H1 (cell line): Measurements from ENCODE around the gene WNT1. TPM values are rescaled to one million over a fixed set of nuclear protein-coding genes. Genes with fewer than 3 reads are reported as not detected.

ENCODE experiments used
- CTCF ChIA-PET: fragments of 300-600 bp; sonication (Branson Sonifier 250); formaldehyde crosslinking; loops from one replicate; lab custom pipeline; 2021; ENCODE audit not compliant: partially characterized antibody; lab: Charles Lee
- POLR2A ChIA-PET: fragments of 300-600 bp; sonication (Branson Sonifier 250); formaldehyde crosslinking; loops from one replicate; lab custom pipeline; 2021; ENCODE audit warnings: inconsistent platforms; ENCODE audit not compliant: partially characterized antibody; lab: Charles Lee
- DNase-seq, 2 experiments: peaks; one replicate each; pipeline versions ENCODE4 v3.0.0 to v3.0.0-alpha.2; 2010 to 2022; ENCODE audit warnings: low spot score in 2 of 2, low read depth in 1 of 2, mixed read lengths in 1 of 2
- FAIRE-seq: peaks from 2 replicates; lab custom pipeline; 2011; peaks lifted over from hg19 to GRCh38; lab: Jason Lieb, UNC
- H2AFZ ChIP-seq: 2 replicates; pipeline ENCODE4 v1.8.1; 2012; ENCODE audit warnings: low read length, inconsistent platforms
- H2AK5ac ChIP-seq: 2 replicates; pipeline ENCODE4 v1.6.1; 2013; ENCODE audit warnings: low read depth, low read length
- H2BK120ac ChIP-seq: replicated peaks from 2 replicates; pipeline ENCODE3; 2013; ENCODE audit warnings: low read depth, low read length, inconsistent platforms
- H2BK12ac ChIP-seq: 2 replicates; pipeline ENCODE4 v1.6.1; 2013; ENCODE audit warnings: low read depth, low read length
- H2BK15ac ChIP-seq: 2 replicates; pipeline ENCODE4 v1.6.1; 2013; ENCODE audit warnings: low read length
- H2BK20ac ChIP-seq: 2 replicates; pipeline ENCODE4 v1.6.1; 2013; ENCODE audit warnings: low read length
- H2BK5ac ChIP-seq: 2 replicates; pipeline ENCODE4 v1.6.1; 2013; ENCODE audit warnings: low read depth, low read length
- H3K14ac ChIP-seq: 2 replicates; pipeline ENCODE4 v1.6.1; 2013; ENCODE audit warnings: inconsistent platforms; ENCODE audit not compliant: insufficient read length
- H3K18ac ChIP-seq: 2 replicates; pipeline ENCODE4 v1.6.1; 2013; ENCODE audit warnings: low read length; ENCODE audit errors: extremely low read depth
- H3K23ac ChIP-seq: 2 replicates; pipeline ENCODE4 v1.6.1; 2013; ENCODE audit warnings: inconsistent platforms; ENCODE audit not compliant: insufficient read length
- H3K23me2 ChIP-seq: 2 replicates; pipeline ENCODE4 v1.6.1; 2013; ENCODE audit warnings: low read depth, low read length
- H3K27ac ChIP-seq: 2 replicates; pipeline ENCODE4 v1.6.1; 2011; ENCODE audit warnings: low read depth, low read length, inconsistent platforms
- H3K27me3 ChIP-seq, 4 experiments: replicated peaks in 1 of 4; 1 replicate in 1 of 4; 2 replicates in 3 of 4; pipeline versions ENCODE4 v1.6.1 to v1.8.1; 2011 to 2013; ENCODE audit warnings: low read length in 3 of 4, mild to moderate bottlenecking in 3 of 4, inconsistent platforms in 2 of 4, mixed read lengths in 2 of 4, moderate library complexity in 1 of 4; ENCODE audit not compliant: control insufficient read depth in 3 of 4, insufficient read depth in 3 of 4; ENCODE audit errors: extremely low read depth in 1 of 4
- H3K36me3 ChIP-seq, 4 experiments: 2 replicates each; pipeline versions ENCODE4 v1.6.1 to v1.8.1; 2011 to 2013; ENCODE audit warnings: mild to moderate bottlenecking in 4 of 4, low read length in 3 of 4, moderate library complexity in 2 of 4, control low read depth in 1 of 4, inconsistent platforms in 1 of 4; ENCODE audit not compliant: insufficient read depth in 4 of 4, control insufficient read depth in 2 of 4
- H3K4ac ChIP-seq: replicated peaks from 2 replicates; pipeline ENCODE3; 2013; ENCODE audit warnings: low read length, low read depth, mixed read lengths, inconsistent platforms; ENCODE audit not compliant: insufficient read length
- H3K4me1 ChIP-seq, 4 experiments: replicated peaks in 1 of 4; 1 replicate in 1 of 4; 2 replicates in 3 of 4; pipeline versions ENCODE4 v1.6.1 to v1.8.1; 2011 to 2013; ENCODE audit warnings: low read length in 3 of 4, inconsistent platforms in 2 of 4, mixed read lengths in 1 of 4; ENCODE audit not compliant: insufficient read depth in 4 of 4, control insufficient read depth in 3 of 4
- H3K4me2 ChIP-seq, 2 experiments: 2 replicates each; pipeline versions ENCODE4 v1.6.1 to v1.8.1; 2011 to 2013; ENCODE audit warnings: low read depth in 2 of 2, low read length in 2 of 2, control low read depth in 1 of 2, inconsistent platforms in 1 of 2, mild to moderate bottlenecking in 1 of 2; ENCODE audit not compliant: insufficient read depth in 1 of 2
- H3K4me3 ChIP-seq, 4 experiments: fragments of 200-600, 300-600 bp in 1 of 4; sonication (generic), shearing (Covaris generic), sonication (Bioruptor Twin) in 1 of 4; 2 replicates each; pipeline versions ENCODE4 v1.5.1 to v1.8.1; 2011 to 2016; ENCODE audit warnings: low read length in 4 of 4, low read depth in 3 of 4, control low read depth in 2 of 4, inconsistent platforms in 2 of 4, mild to moderate bottlenecking in 2 of 4, mixed read lengths in 1 of 4, moderate library complexity in 1 of 4; ENCODE audit not compliant: insufficient read depth in 2 of 4; ENCODE audit errors: extremely low read depth in 1 of 4
- H3K56ac ChIP-seq: replicated peaks from 2 replicates; pipeline ENCODE3; 2013; ENCODE audit warnings: low read depth, mild to moderate bottlenecking, mixed read lengths, low read length, inconsistent platforms; ENCODE audit not compliant: insufficient read length
- H3K79me1 ChIP-seq: 2 replicates; pipeline ENCODE4 v1.6.1; 2013; ENCODE audit warnings: low read depth, low read length, control low read depth
- H3K79me2 ChIP-seq, 2 experiments: 2 replicates each; pipeline versions ENCODE4 v1.6.1 to v1.8.1; 2012 to 2013; ENCODE audit warnings: low read length in 2 of 2, mild to moderate bottlenecking in 2 of 2, inconsistent platforms in 1 of 2; ENCODE audit not compliant: insufficient read depth in 2 of 2, control insufficient read depth in 1 of 2
- H3K9ac ChIP-seq, 4 experiments: replicated peaks in 1 of 4; 1 replicate in 1 of 4; 2 replicates in 3 of 4; pipeline versions ENCODE4 v1.6.1 to v1.8.1; 2011 to 2013; ENCODE audit warnings: low read depth in 3 of 4, low read length in 3 of 4, control low read depth in 2 of 4, mild to moderate bottlenecking in 2 of 4, moderate library complexity in 2 of 4, inconsistent platforms in 1 of 4; ENCODE audit errors: extremely low read depth in 1 of 4
- H3K9me3 ChIP-seq, 2 experiments: 2 replicates each; pipeline versions ENCODE4 v1.6.1 to v1.8.1; 2012 to 2013; ENCODE audit warnings: mild to moderate bottlenecking in 2 of 2, moderate library complexity in 2 of 2, control low read depth in 1 of 2, inconsistent platforms in 1 of 2, low read depth in 1 of 2, low read length in 1 of 2, mixed read lengths in 1 of 2; ENCODE audit not compliant: insufficient read depth in 2 of 2
- H4K20me1 ChIP-seq, 2 experiments: replicated peaks in 1 of 2; 2 replicates each; pipeline versions ENCODE3 to v1.8.1; 2011 to 2013; ENCODE audit warnings: inconsistent platforms in 2 of 2, low read length in 2 of 2, mild to moderate bottlenecking in 1 of 2; ENCODE audit not compliant: insufficient read depth in 2 of 2, control insufficient read depth in 1 of 2
- H4K5ac ChIP-seq: 2 replicates; pipeline ENCODE4 v1.6.1; 2013; ENCODE audit warnings: low read length, low read depth, mixed read lengths, inconsistent platforms; ENCODE audit not compliant: insufficient read length
- H4K8ac ChIP-seq: 2 replicates; pipeline ENCODE4 v1.8.0; 2013; ENCODE audit warnings: mild to moderate bottlenecking, moderate library complexity, low read length, inconsistent platforms; ENCODE audit not compliant: insufficient read depth; ENCODE audit errors: extremely low read depth
- H4K91ac ChIP-seq: replicated peaks from 2 replicates; pipeline ENCODE3; 2013; ENCODE audit warnings: low read length, mixed read lengths, inconsistent platforms; ENCODE audit not compliant: insufficient read length
- ASH2L ChIP-seq: fragments of 200-600, 300-600 bp; sonication (generic); IDR thresholded peaks from one replicate; pipeline ENCODE4 v1.7.1; 2017; ENCODE audit warnings: low read length
- GABPA ChIP-seq: IDR thresholded peaks from 2 replicates; pipeline ENCODE4 v1.6.1; 2011; ENCODE audit warnings: mild to moderate bottlenecking, low read length, moderate library complexity, borderline replicate concordance; ENCODE audit not compliant: insufficient read depth
- HDAC6 ChIP-seq: IDR thresholded peaks from one replicate; pipeline ENCODE4 v1.7.1; 2012; ENCODE audit warnings: low read depth, mild to moderate bottlenecking, inconsistent platforms, low read length, moderate library complexity
- KDM4A ChIP-seq: IDR thresholded peaks from one replicate; pipeline ENCODE4 v1.7.1; 2012; ENCODE audit warnings: low read depth, mild to moderate bottlenecking, moderate library complexity, low read length, inconsistent platforms; ENCODE audit not compliant: severe bottlenecking
- TCF12 ChIP-seq: IDR thresholded peaks from 2 replicates; pipeline ENCODE4 v1.6.1; 2011; ENCODE audit warnings: low read depth, mild to moderate bottlenecking, low read length
- USF2 ChIP-seq: IDR thresholded peaks from 2 replicates; pipeline ENCODE4 v1.6.1; 2011; ENCODE audit warnings: low read length, improper control_type of control experiment
- WGBS, 2 experiments: shearing (Covaris generic) in 1 of 2; methylation state at CpG; one replicate each; pipeline versions ENCODE4 v1.1.6 to v1.1.7; 2013 to 2015; ENCODE audit warnings: low lambda C conversion rate in 2 of 2, mixed read lengths in 2 of 2, inconsistent platforms in 1 of 2, low coverage in 1 of 2, missing lambda C conversion rate in 1 of 2; ENCODE audit not compliant: insufficient replicate concordance in 2 of 2, insufficient coverage in 1 of 2, insufficient read length in 1 of 2; ENCODE audit errors: extremely low coverage in 1 of 2, missing lambda C conversion rate in 1 of 2; 5-methylcytosine and 5-hydroxymethylcytosine counted together
- polyA plus RNA-seq, 7 experiments: library from polyadenylated mRNA; depleted of rRNA in 3 of 7; stranded (reverse) in 5 of 7; unstranded in 2 of 7; fragments of >200 nt in 5 of 7; fragments of 200-250 nt in 2 of 7; gene quantifications; 1 replicate in 5 of 7; 2 replicates in 1 of 7; 4 replicates in 1 of 7; pipeline versions ENCODE4 v1.2.1 to v1.2.3, GENCODE V29; 2011 to 2013; ENCODE audit warnings: missing spikeins in 2 of 7, mixed read lengths in 2 of 7
- total RNA-seq: library from RNA; stranded (reverse); fragmentation: NEBNext Ultra II Directional; extraction: Animal tissue kit (Norgen Biotek cat#: 25700); gene quantifications from 2 replicates; pipeline ENCODE4 v1.2.1, GENCODE V29; 2021
- TF ChIP-seq, protein P1 (sequence below): IDR thresholded peaks from 2 replicates; pipeline ENCODE4 v1.6.1; 2011; ENCODE audit warnings: low read depth, mild to moderate bottlenecking, low read length; ENCODE audit not compliant: insufficient read depth

WNT1 gene
- total and polyA plus RNA-seq, 2 of the 8 experiments (the other 6 are each of a cell fraction or from before 2014, with no cell fraction given) = not detected

DNA sequence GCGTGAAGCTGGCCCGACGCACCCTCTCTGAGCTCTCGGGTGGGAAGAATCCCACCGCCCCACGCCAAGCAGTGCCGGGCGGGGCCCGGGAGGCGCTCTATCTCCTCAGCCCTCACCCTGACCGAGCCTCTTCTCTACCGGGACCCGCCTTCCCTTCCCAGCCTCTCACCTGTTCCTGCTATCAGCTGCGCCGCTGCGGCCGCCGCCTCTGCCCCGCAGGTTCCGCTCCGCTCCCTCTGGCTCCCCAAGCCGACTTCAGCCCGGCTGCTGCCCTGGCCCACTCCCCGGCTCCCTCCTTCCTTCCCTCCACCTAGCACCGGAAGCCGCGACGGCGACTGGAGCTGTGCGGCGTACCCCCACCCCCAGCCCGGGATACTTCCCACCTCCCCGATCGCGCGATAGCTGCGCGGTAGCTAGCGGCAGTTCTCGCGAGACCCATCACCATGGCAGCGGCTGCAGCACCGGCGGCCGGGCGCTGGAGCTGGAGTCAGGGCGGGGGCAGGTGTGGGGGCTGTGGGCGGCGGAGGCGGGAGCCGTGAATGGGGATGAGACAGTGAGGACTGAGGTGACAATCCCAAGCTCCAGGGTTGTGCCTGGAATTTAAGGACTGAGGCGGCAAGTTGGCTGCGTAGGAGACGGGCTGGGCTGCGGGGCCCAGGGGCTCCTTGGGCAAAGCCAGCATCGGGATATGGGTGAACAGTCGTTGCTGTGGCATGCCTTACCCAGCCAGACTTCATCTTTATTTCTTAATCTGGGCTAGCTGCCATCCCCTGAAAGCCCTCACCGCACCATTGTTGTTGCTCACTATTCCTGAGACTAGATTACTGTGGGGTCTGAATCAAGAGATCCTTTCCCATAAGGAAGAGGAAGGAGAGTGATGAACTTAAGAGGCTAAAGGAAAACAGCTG lies 20.7 kb upstream of the WNT1 start, which contains the start of gene ARF3:
Gene ARF3 (minus strand): TSS at position 347 of the 908 bp plus-strand sequence. CDS start 16,392 bp downstream, outside the sequence.
- Histone ChIP-seq H4K8ac (peak within 1 kb of the TSS; percentile 93; the same call in 1 of the 2 replicates), H3K14ac (no peak within 1 kb of the TSS), H3K23ac (no peak within 1 kb of the TSS), H3K56ac (peak within 1 kb of the TSS; percentile 89), H4K91ac (peak within 1 kb of the TSS; percentile 89), H3K4me2 (peak within 1 kb of the TSS; percentile 97 to 99), H2BK120ac (no peak within 1 kb of the TSS), H3K18ac (peak within 1 kb of the TSS; percentile 60), H3K9ac (peak within 1 kb of the TSS; percentile 63 to 89 (median 82)), H3K27me3 (no peaks in the 10 kb centered on the region), H2BK15ac (no peak within 1 kb of the TSS), H2BK5ac (peak within 1 kb of the TSS; percentile 94), H3K27ac (peak within 1 kb of the TSS; percentile 86), H3K23me2 (peaks cover 9% of the 10 kb centered on the region; the same call in 1 of the 2 replicates), H2BK20ac (peak within 1 kb of the TSS; percentile 68; the same call in 1 of the 2 replicates), H3K4ac (no peak within 1 kb of the TSS), H3K79me1 (peaks cover 8% of the 10 kb centered on the region; the same call in 1 of the 2 replicates), H3K9me3 (no peaks in the 10 kb centered on the region), H2AFZ (peak within 1 kb of the TSS; percentile 73; the same call in 1 of the 2 replicates), H2BK12ac (peak within 1 kb of the TSS; percentile 35), H4K20me1 (peaks cover 12 to 30% of the 10 kb centered on the region in 2 experiments), H3K79me2 (peaks cover 31 to 38% of the 10 kb centered on the region in 2 experiments), H3K36me3 (peaks cover 3 to 27% (median 7%) of the 10 kb centered on the region in 4 experiments; a peak in 5 of 8 replicates), H3K4me1 (peaks cover 5 to 14% (median 8%) of the 10 kb centered on the region in 4 experiments; a peak in 6 of 7 replicates), H4K5ac (peak within 1 kb of the TSS; percentile 88), H3K4me3 (peak within 1 kb of the TSS; percentile 93 to 97 (median 94)), H2AK5ac (no peak within 1 kb of the TSS)
- 2% methylated on average over 44 of the region's 58 CpGs; no CpG with 5 or more reads in 1 of the 2 experiments for WGBS, 2 experiments
- peak; percentile 82 to 96 for DNase-seq
- ChIA-PET POLR2A (interaction anchor here (0.7 to 6.7 kb wide), 26 partner anchors 9 to 1632 kb away, joined by 3 to 77 read pairs (median 4); partner anchors contain the start of genes DDX23, FKBP11 and RND1), CTCF (interaction anchor here (0.6 to 40.8 kb wide), 11 partner anchors 9 to 142 kb away, joined by 3 to 1336 read pairs (median 5); partner anchors contain the start of genes DDN, FKBP11 and WNT1)
- no peak for FAIRE-seq
- TF ChIP-seq, protein P1, sequence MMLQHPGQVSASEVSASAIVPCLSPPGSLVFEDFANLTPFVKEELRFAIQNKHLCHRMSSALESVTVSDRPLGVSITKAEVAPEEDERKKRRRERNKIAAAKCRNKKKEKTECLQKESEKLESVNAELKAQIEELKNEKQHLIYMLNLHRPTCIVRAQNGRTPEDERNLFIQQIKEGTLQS = no peak
- TF ChIP-seq USF2 = no peak
- no peak for TF ChIP-seq TCF12
- peak; percentile 4 for TF ChIP-seq ASH2L
- no peak; the same call in 1 of the 2 replicates for TF ChIP-seq GABPA
- TF ChIP-seq HDAC6 = no peak
- peak; percentile 100 for TF ChIP-seq KDM4A
